GM10248 (cell line): ENCODE results near the gene MVB12B.

Source experiments
- CTCF ChIA-PET: fragments of 300-600 bp; sonication (Branson Sonifier 250); formaldehyde crosslinking; extraction: SDS; loops from one replicate; lab custom pipeline; 2021; ENCODE audit warnings: antibody characterized with exemption; lab: Yijun Ruan, JAX
- POLR2A ChIA-PET: fragments of 350-650 bp; sonication (Branson Sonifier 250); formaldehyde crosslinking; extraction: SDS; loops from one replicate; lab custom pipeline; 2020; ENCODE audit warnings: antibody characterized with exemption; lab: Yijun Ruan, JAX
- DNase-seq: peaks from one replicate; pipeline ENCODE4 v3.0.0; 2012; ENCODE audit errors: extremely low spot score
- CTCF ChIP-seq: IDR thresholded peaks from 2 replicates; pipeline ENCODE4 v1.5.1; 2012; ENCODE audit warnings: mild to moderate bottlenecking, low read depth; ENCODE audit errors: extremely low read depth, missing control alignments, control extremely low read depth

MVB12B gene

GRCh38 chr9:126449725-126450667 is 123.4 kb downstream of the MVB12B start:
- DNase-seq: no peak
- ChIA-PET POLR2A (no interaction called here), CTCF (interaction anchor here (1.2 to 2.7 kb wide), 2 partner anchors 10 to 49 kb away, joined by 4 to 7 read pairs; no protein-coding TSS in a partner anchor)
- TF ChIP-seq CTCF: no peak

GRCh38 chr9:126450668-126451205 is 124.1 kb downstream of the MVB12B start:
- CTCF ChIA-PET: interaction anchor here (0.9 kb wide), 1 partner anchor 48 kb away, joined by 3 read pairs; no protein-coding TSS in a partner anchor
- no peak for TF ChIP-seq CTCF
- POLR2A ChIA-PET: no interaction called here
- DNase-seq: no peak

DNA sequence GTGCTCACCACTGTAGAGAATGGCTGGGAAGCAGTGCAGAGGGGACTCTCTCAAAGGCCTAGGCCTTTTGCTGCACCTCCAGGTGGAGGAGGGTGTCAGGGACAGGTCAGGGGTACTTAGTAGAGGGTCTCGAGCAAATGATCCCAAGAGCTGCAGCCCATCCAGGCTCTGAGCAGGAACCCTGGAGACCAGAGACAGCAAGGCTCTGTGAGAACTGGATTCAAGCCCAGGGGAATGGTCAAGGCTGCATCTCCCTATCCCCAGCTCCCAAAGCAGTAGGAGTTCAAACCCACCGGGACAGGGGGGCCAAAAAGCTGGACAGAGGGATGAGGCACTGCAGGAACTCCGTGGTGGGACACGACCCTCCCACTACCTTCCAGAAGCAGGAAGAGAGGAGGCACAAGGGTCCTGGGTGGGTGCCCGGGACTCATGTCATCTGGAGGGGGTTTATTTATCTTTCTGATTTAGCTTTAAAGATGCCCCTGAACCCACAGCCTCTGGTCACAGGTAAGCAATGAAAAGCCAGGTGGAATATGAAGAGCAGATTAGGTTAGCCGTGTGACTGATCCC is 124.8 kb downstream of the MVB12B start:
- no peak for DNase-seq
- ChIA-PET CTCF (interaction anchor here (0.9 kb wide), 1 partner anchor 47 kb away, joined by 3 read pairs; no protein-coding TSS in a partner anchor), POLR2A (no interaction called here)
- TF ChIP-seq CTCF: no peak

GRCh38 chr9:126452106-126452505 is 125.5 kb downstream of the MVB12B start:
- no peak for DNase-seq
- ChIA-PET POLR2A (no interaction called here), CTCF (no interaction called here)
- no peak for TF ChIP-seq CTCF

GRCh38 chr9:126453156-126453963 is 126.7 kb downstream of the MVB12B start:
- TF ChIP-seq CTCF: no peak
- ChIA-PET CTCF (no interaction called here), POLR2A (no interaction called here)
- DNase-seq: no peak

DNA sequence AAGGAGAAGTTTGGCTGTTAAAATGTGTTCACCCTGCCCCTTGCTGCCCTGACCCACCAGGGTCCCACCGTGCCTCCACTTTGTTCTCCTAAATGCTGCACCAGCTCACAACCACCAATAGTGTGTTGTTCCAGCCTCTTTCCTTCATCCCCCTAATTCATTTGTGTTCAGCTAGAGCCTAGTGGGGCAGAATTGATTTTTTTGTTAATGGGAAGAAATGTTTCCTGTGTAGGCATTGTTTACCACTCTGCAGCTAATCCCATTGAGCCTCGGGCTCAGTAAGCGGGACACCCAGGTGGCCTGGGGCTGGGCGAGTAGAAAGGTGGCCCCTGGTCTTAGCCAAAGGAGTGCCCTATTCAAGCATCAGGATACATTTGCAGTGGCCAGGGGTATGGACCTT is 127.6 kb downstream of the MVB12B start:
- ChIA-PET POLR2A (no interaction called here), CTCF (no interaction called here)
- TF ChIP-seq CTCF: no peak
- no peak for DNase-seq
